ENCODE data around the gene TPK1. TPM values are rescaled to one million over a fixed set of nuclear protein-coding genes. Genes with fewer than 3 reads are reported as not detected.

TPK1 gene
- total RNA-seq, 1 donor from 2014 or later, result 7.6 TPM

DNA sequence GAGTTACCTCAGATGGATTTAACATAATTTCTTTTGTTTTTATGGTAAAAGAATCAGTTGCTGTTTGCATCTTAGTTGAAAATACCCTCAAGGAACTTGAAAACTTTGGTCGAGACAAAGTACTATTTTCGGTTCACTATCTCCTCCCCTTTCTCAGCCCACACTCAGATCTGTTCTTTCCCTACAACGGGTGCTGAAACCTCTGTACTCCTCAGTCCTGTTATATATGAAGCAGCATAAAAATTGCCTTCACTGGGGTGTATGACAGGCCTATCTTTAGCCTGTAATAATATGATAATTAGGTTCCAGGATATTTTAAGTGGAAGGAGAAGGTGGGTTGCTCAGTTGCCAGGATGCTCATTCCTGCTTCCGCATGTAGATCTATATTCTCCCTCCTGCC, 327.2 kb downstream of the TPK1 start:
- Histone ChIP-seq H3K27ac (no peak overlapping the region), H3K4me3 (no peak overlapping the region), H3K4me1 (no peaks in the 10 kb centered on the region), H3K36me3 (no peaks in the 10 kb centered on the region), H3K27me3 (no peaks in the 10 kb centered on the region), H3K9me3 (no peaks in the 10 kb centered on the region)
- intact Hi-C loops (cut with DNase I), result no loop called here
- ATAC-seq (no peak), DNase-seq (no peak)
- TF ChIP-seq, protein P1, sequence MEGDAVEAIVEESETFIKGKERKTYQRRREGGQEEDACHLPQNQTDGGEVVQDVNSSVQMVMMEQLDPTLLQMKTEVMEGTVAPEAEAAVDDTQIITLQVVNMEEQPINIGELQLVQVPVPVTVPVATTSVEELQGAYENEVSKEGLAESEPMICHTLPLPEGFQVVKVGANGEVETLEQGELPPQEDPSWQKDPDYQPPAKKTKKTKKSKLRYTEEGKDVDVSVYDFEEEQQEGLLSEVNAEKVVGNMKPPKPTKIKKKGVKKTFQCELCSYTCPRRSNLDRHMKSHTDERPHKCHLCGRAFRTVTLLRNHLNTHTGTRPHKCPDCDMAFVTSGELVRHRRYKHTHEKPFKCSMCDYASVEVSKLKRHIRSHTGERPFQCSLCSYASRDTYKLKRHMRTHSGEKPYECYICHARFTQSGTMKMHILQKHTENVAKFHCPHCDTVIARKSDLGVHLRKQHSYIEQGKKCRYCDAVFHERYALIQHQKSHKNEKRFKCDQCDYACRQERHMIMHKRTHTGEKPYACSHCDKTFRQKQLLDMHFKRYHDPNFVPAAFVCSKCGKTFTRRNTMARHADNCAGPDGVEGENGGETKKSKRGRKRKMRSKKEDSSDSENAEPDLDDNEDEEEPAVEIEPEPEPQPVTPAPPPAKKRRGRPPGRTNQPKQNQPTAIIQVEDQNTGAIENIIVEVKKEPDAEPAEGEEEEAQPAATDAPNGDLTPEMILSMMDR (IDR thresholded peaks at IDR 0.05), result no peak

GRCh38 chr7:144503215-144503614, 332.6 kb downstream of the TPK1 start:
- intact Hi-C loops (cut with DNase I), result no loop called here
- Histone ChIP-seq H3K4me1 (no peaks in the 10 kb centered on the region), H3K27ac (no peak overlapping the region), H3K9me3 (no peaks in the 10 kb centered on the region), H3K36me3 (no peaks in the 10 kb centered on the region), H3K4me3 (no peak overlapping the region), H3K27me3 (no peaks in the 10 kb centered on the region)
- no peak for DNase-seq
- TF ChIP-seq, protein P1 (IDR thresholded peaks at IDR 0.05), result no peak
- no peak for ATAC-seq

DNA sequence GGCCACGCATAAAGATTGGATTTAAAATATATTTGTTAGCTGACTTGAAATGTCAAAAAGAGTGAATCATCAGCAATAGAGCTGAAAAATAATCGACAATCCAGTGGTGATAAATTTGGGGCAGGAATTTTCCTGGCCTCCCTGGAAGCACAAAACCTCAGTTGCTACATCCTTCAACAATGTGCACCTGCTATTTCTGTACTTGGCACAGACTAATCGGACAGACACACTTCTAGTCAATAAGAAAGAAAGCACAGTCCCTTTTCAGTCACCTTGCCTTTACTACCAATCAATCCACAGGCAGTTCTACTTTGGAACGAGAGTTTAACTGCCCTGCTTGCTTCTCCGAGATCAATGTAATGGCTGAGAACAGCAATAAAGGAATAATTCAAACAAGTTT, 335.6 kb downstream of the TPK1 start:
- no peaks in the 10 kb centered on the region for H3K36me3 ChIP-seq
- DNase-seq (no peak), ATAC-seq (no peak)
- intact Hi-C loops (cut with DNase I), result no loop called here
- H3K9me3 ChIP-seq, result no peaks in the 10 kb centered on the region
- H3K27ac ChIP-seq, result no peak overlapping the region
- no peak overlapping the region for H3K4me3 ChIP-seq
- H3K27me3 ChIP-seq, result no peaks in the 10 kb centered on the region
- no peaks in the 10 kb centered on the region for H3K4me1 ChIP-seq
- TF ChIP-seq, protein P1 (IDR thresholded peaks at IDR 0.05), result no peak

DNA sequence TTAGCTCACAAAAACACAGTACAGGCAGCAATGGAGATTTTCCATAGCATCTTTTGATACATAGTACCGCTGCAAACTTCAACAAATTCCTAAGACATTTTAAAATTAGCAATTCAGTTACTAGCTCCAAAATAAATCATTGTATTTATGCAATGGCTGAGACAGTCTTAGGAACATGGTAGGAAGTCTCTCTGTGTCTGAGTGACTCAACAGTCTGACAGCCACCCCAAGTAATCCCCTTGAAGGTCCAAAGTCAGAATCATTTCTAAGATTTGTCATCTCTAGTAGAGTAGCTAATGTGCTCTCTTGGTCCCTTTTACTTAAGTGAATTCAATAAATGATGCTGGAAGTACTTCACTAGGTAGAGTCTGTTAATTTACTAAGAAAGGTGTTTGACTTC, 338.6 kb downstream of the TPK1 start:
- Histone ChIP-seq H3K9me3 (no peaks in the 10 kb centered on the region), H3K4me1 (no peaks in the 10 kb centered on the region), H3K36me3 (no peaks in the 10 kb centered on the region), H3K4me3 (no peak overlapping the region), H3K27ac (no peak overlapping the region), H3K27me3 (no peaks in the 10 kb centered on the region)
- TF ChIP-seq, protein P1 (IDR thresholded peaks at IDR 0.05), result no peak
- DNase-seq (no peak), ATAC-seq (no peak)
- intact Hi-C loops (cut with DNase I), result no loop called here

GRCh38 chr7:144494355-144494754, 341.5 kb downstream of the TPK1 start:
- no peak overlapping the region for H3K4me3 ChIP-seq
- ATAC-seq (no peak), DNase-seq (no peak)
- no peaks in the 10 kb centered on the region for H3K36me3 ChIP-seq
- no peaks in the 10 kb centered on the region for H3K4me1 ChIP-seq
- intact Hi-C loops (cut with DNase I), result no loop called here
- H3K9me3 ChIP-seq, result no peaks in the 10 kb centered on the region
- TF ChIP-seq, protein P1 (IDR thresholded peaks at IDR 0.05), result no peak
- H3K27ac ChIP-seq, result no peak overlapping the region
- H3K27me3 ChIP-seq, result no peaks in the 10 kb centered on the region

DNA sequence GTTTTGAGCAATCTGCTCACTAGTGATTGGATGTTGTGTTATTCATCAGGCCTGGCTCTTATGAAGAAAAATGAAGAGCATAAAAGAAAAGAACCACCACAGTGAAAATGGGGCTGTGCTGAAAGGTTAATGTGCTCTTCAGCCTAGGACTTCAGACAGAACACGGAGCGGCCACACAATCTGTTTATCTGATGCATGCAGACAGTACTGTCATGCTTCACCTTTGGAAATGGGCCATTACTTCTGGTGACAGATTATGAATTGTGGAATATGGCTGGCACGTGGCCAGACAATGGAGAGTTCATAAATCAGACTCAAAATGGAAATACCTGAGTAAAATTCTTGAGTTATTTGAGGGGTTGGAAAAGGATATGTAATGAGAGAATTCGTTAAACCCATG, 346.3 kb downstream of the TPK1 start:
- H3K9me3 ChIP-seq, result no peaks in the 10 kb centered on the region
- ATAC-seq, result no peak
- no peak for DNase-seq
- H3K4me3 ChIP-seq, result no peak overlapping the region
- no peak overlapping the region for H3K27ac ChIP-seq
- no peaks in the 10 kb centered on the region for H3K4me1 ChIP-seq
- no peaks in the 10 kb centered on the region for H3K36me3 ChIP-seq
- intact Hi-C loops (cut with DNase I), result no loop called here
- H3K27me3 ChIP-seq, result no peaks in the 10 kb centered on the region
- TF ChIP-seq, protein P1 (IDR thresholded peaks at IDR 0.05), result no peak

Measured in upper lobe of right lung (tissue), 1 donor.